GM23338 (cell line): ENCODE data around the gene RPL27.

ENCODE experiments used
- EZH2phosphoT487 ChIP-seq: fragments of 200-600 bp; sonication (generic); IDR thresholded peaks from one replicate; pipeline ENCODE4 v1.8.1; 2018; ENCODE audit warnings: antibody characterized with exemption; ENCODE audit not compliant: unreplicated experiment
- REST ChIP-seq: IDR thresholded peaks from one replicate; pipeline ENCODE4 v1.6.1; 2018; ENCODE audit warnings: antibody characterized with exemption; ENCODE audit not compliant: unreplicated experiment

- no peak for TF ChIP-seq REST
- TF ChIP-seq EZH2phosphoT487, result no peak
Observed at GRCh38 chr17:43018932-43019331, 20.7 kb downstream of the RPL27 start.
